NCI-H1105 (cell line): ENCODE measurements around the gene ORAI2.
"Not testable (repeated sequence)": the region's sequence is repeated elsewhere in the genome, so short reads cannot be mapped to it uniquely, and the experiment has no call there.

Source experiments
- DNase-seq: peaks from one replicate; lab custom pipeline; 2025; lab: John Stamatoyannopoulos, UW

ORAI2 gene

GRCh38 chr7:102433219-102434038 is at the start of gene ORAI2:
Gene ORAI2, plus strand, starts transcription at chr7:102433575. Its CDS starts 5,382 bp downstream, at chr7:102438957.
- peak; percentile 66 for DNase-seq

GRCh38 chr7:102387064-102387463 is 46.3 kb upstream of the ORAI2 start:
- DNase-seq, result no peak

- no peak for DNase-seq
These were observed 43.6 kb upstream of the ORAI2 start for GRCh38 chr7:102389810-102390209.

GRCh38 chr7:102390697-102391484 is 42.5 kb upstream of the ORAI2 start:
- DNase-seq, result peak; percentile 39

- DNase-seq, result no peak
These were observed 41.0 kb upstream of the ORAI2 start for GRCh38 chr7:102392330-102392729.

- no peak for DNase-seq
These were observed 39.9 kb upstream of the ORAI2 start for GRCh38 chr7:102393467-102393866.

GRCh38 chr7:102395592-102395872 is 37.8 kb upstream of the ORAI2 start:
- DNase-seq, result no peak

GRCh38 chr7:102395873-102396709 is 37.3 kb upstream of the ORAI2 start, which contains the start of gene PRKRIP1:
Gene PRKRIP1, plus strand, starts transcription at chr7:102396363. Its CDS starts 49 bp downstream, at chr7:102396412.
- DNase-seq, result peak; percentile 92

GRCh38 chr7:102396710-102397019 is 36.7 kb upstream of the ORAI2 start:
- no peak for DNase-seq

GRCh38 chr7:102398543-102398942 is 34.8 kb upstream of the ORAI2 start:
- DNase-seq, result no peak

GRCh38 chr7:102400360-102400759 is 33.0 kb upstream of the ORAI2 start:
- no peak for DNase-seq

- no peak for DNase-seq
These were observed 29.8 kb upstream of the ORAI2 start for GRCh38 chr7:102403563-102403962.

GRCh38 chr7:102404005-102404861 is 29.1 kb upstream of the ORAI2 start:
- DNase-seq, result peak; percentile 22

- not testable (repeated sequence) for DNase-seq
These were observed 28.6 kb upstream of the ORAI2 start for GRCh38 chr7:102404862-102405188.

- DNase-seq, result no peak
These were observed 25.5 kb upstream of the ORAI2 start for GRCh38 chr7:102407910-102408309.

- DNase-seq, result not testable (repeated sequence)
These were observed 24.8 kb upstream of the ORAI2 start for GRCh38 chr7:102408530-102408929.

- no peak for DNase-seq
These were observed 24.0 kb upstream of the ORAI2 start for GRCh38 chr7:102409340-102409739.

GRCh38 chr7:102410123-102410522 is 23.3 kb upstream of the ORAI2 start:
- no peak for DNase-seq

- DNase-seq, result no peak
These were observed 22.5 kb upstream of the ORAI2 start for GRCh38 chr7:102410918-102411317.

GRCh38 chr7:102412548-102412947 is 20.8 kb upstream of the ORAI2 start:
- no peak for DNase-seq

- no peak for DNase-seq
These were observed 20.3 kb upstream of the ORAI2 start for GRCh38 chr7:102413091-102413490.

GRCh38 chr7:102413611-102414010 is 19.8 kb upstream of the ORAI2 start:
- no peak for DNase-seq
